Islet of Langerhans (tissue), 1 donor: ENCODE results near the gene KIAA0408.
"Not testable (repeated sequence)": the region's sequence is repeated elsewhere in the genome, so short reads cannot be mapped to it uniquely, and the experiment has no call there.

Experiments used
- FAIRE-seq: peaks from one replicate; lab custom pipeline; 2011; peaks lifted over from hg19 to GRCh38; lab: Jason Lieb, UNC

KIAA0408 gene

DNA sequence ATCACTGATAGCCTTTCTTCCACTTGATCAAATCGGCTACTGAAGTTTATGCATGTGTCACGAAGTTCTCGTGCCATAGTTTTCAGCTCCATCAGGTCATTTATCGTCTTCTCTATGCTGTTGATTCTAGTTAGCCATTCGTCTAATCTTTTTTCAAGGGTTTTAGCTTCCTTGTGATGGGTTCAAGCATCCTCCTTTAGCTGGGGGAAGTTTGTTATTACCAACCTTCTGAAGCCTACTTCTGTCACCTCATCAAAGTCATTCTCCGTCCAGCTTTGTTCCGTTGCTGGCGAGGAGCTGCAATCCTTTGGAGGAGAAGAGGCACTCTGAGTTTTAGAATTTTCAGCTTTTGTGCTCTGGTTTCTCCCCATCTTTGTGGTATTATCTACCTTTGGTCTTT is 47.2 kb downstream of the KIAA0408 start:
- FAIRE-seq = not testable (repeated sequence)
